ENCODE results near the gene MYL10. TPM values are rescaled to one million over a fixed set of nuclear protein-coding genes. Genes with fewer than 3 reads are reported as not detected.

The MYL10 gene
- total and polyA plus RNA-seq, 2 of the 13 experiments (the other 11 are each of a cell fraction or from before 2014, with no cell fraction given): not detected

DNA sequence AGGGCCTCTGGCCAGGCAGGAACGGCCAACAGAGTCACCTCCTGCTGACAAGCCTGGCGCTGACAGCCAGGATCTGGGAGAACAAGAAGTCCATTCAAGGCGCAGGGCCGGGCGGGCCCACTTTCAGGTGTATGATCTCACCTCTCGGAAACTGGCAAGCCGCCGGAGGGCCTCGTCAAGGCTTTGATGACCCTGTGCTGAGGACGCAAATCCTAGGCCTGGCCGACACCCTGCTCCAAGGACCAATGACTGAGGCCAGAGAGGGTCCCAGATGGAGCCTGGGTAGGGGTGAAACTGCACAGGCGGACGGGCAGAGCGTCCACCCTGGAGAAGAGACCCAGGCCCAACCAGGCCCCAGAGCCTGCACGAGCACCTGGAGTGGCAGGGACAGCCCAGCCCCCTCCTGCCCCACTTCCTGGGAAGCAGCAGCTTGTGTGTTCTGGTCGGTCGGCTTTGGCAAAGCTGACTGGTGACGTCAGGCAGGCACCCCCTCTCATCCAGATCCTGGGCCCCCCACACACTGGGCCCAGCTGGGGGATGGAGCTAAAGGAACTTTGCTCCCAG is 30.6 kb downstream of the MYL10 start (continued):
- TF ChIP-seq, protein P1, sequence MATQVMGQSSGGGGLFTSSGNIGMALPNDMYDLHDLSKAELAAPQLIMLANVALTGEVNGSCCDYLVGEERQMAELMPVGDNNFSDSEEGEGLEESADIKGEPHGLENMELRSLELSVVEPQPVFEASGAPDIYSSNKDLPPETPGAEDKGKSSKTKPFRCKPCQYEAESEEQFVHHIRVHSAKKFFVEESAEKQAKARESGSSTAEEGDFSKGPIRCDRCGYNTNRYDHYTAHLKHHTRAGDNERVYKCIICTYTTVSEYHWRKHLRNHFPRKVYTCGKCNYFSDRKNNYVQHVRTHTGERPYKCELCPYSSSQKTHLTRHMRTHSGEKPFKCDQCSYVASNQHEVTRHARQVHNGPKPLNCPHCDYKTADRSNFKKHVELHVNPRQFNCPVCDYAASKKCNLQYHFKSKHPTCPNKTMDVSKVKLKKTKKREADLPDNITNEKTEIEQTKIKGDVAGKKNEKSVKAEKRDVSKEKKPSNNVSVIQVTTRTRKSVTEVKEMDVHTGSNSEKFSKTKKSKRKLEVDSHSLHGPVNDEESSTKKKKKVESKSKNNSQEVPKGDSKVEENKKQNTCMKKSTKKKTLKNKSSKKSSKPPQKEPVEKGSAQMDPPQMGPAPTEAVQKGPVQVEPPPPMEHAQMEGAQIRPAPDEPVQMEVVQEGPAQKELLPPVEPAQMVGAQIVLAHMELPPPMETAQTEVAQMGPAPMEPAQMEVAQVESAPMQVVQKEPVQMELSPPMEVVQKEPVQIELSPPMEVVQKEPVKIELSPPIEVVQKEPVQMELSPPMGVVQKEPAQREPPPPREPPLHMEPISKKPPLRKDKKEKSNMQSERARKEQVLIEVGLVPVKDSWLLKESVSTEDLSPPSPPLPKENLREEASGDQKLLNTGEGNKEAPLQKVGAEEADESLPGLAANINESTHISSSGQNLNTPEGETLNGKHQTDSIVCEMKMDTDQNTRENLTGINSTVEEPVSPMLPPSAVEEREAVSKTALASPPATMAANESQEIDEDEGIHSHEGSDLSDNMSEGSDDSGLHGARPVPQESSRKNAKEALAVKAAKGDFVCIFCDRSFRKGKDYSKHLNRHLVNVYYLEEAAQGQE (IDR thresholded peaks at IDR 0.05; ENCODE audit: borderline replicate concordance in 1 of 2, low read depth in 1 of 2, low read length in 2 of 2): no peak
- TF ChIP-seq, protein P2, sequence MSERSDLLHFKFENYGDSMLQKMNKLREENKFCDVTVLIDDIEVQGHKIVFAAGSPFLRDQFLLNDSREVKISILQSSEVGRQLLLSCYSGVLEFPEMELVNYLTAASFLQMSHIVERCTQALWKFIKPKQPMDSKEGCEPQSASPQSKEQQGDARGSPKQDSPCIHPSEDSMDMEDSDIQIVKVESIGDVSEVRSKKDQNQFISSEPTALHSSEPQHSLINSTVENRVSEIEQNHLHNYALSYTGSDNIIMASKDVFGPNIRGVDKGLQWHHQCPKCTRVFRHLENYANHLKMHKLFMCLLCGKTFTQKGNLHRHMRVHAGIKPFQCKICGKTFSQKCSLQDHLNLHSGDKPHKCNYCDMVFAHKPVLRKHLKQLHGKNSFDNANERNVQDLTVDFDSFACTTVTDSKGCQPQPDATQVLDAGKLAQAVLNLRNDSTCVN (CRISPR knock-in tag; IDR thresholded peaks at IDR 0.05; ENCODE audit: borderline replicate concordance): no peak
- TF ChIP-seq KDM5A (IDR thresholded peaks at IDR 0.05; ENCODE audit: borderline replicate concordance, low read length): no peak
- TF ChIP-seq FOXA1 (IDR thresholded peaks at IDR 0.05): no peak
- TF ChIP-seq FOXA1 (CRISPR knock-in tag; IDR thresholded peaks at IDR 0.05): no peak
- TF ChIP-seq MED1 (CRISPR knock-in tag; IDR thresholded peaks at IDR 0.05): no peak
- TF ChIP-seq ZFP62 (CRISPR knock-in tag; IDR thresholded peaks at IDR 0.05): no peak
- no peak for TF ChIP-seq ZNF777 (CRISPR knock-in tag; IDR thresholded peaks at IDR 0.05)
- no peak for TF ChIP-seq KAT2B (IDR thresholded peaks at IDR 0.05; ENCODE audit: borderline replicate concordance, low read depth, low read length)
- TF ChIP-seq, protein P3, sequence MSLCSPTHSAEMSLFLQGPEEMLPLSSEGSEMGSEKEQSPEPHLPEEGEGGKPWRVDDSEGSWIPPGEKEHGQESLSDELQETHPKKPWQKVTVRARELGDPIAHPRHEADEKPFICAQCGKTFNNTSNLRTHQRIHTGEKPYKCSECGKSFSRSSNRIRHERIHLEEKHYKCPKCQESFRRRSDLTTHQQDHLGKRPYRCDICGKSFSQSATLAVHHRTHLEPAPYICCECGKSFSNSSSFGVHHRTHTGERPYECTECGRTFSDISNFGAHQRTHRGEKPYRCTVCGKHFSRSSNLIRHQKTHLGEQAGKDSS (CRISPR knock-in tag; IDR thresholded peaks at IDR 0.05; ENCODE audit: borderline replicate concordance, low read depth): 0 out of 2 replicates have a peak, but pooled peaks have one; percentile 33
- no peak for TF ChIP-seq EHMT2 (IDR thresholded peaks at IDR 0.05; ENCODE audit: borderline replicate concordance, low read depth, low read length)
- TF ChIP-seq, protein P4, sequence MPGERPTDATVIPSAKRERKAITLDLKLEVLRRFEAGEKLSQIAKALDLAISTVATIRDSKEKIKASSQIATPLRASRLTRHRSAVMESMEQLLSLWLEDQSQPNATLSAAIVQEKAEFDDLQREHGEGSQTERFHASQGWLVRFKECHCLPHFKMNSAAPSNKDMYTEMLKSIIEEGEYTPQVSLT (CRISPR knock-in tag; IDR thresholded peaks at IDR 0.05; ENCODE audit: borderline replicate concordance, low read depth): no peak
- TF ChIP-seq, protein P5, sequence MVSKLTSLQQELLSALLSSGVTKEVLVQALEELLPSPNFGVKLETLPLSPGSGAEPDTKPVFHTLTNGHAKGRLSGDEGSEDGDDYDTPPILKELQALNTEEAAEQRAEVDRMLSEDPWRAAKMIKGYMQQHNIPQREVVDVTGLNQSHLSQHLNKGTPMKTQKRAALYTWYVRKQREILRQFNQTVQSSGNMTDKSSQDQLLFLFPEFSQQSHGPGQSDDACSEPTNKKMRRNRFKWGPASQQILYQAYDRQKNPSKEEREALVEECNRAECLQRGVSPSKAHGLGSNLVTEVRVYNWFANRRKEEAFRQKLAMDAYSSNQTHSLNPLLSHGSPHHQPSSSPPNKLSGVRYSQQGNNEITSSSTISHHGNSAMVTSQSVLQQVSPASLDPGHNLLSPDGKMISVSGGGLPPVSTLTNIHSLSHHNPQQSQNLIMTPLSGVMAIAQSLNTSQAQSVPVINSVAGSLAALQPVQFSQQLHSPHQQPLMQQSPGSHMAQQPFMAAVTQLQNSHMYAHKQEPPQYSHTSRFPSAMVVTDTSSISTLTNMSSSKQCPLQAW (CRISPR knock-in tag; IDR thresholded peaks at IDR 0.05): no peak
- no peak for TF ChIP-seq FOXK2 (IDR thresholded peaks at IDR 0.05)
- TF ChIP-seq, protein P6, sequence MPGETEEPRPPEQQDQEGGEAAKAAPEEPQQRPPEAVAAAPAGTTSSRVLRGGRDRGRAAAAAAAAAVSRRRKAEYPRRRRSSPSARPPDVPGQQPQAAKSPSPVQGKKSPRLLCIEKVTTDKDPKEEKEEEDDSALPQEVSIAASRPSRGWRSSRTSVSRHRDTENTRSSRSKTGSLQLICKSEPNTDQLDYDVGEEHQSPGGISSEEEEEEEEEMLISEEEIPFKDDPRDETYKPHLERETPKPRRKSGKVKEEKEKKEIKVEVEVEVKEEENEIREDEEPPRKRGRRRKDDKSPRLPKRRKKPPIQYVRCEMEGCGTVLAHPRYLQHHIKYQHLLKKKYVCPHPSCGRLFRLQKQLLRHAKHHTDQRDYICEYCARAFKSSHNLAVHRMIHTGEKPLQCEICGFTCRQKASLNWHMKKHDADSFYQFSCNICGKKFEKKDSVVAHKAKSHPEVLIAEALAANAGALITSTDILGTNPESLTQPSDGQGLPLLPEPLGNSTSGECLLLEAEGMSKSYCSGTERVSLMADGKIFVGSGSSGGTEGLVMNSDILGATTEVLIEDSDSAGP (CRISPR knock-in tag; IDR thresholded peaks at IDR 0.05; ENCODE audit: borderline replicate concordance): peak; percentile 59; the same call in 1 of the 2 replicates
- TF ChIP-seq, protein P7, sequence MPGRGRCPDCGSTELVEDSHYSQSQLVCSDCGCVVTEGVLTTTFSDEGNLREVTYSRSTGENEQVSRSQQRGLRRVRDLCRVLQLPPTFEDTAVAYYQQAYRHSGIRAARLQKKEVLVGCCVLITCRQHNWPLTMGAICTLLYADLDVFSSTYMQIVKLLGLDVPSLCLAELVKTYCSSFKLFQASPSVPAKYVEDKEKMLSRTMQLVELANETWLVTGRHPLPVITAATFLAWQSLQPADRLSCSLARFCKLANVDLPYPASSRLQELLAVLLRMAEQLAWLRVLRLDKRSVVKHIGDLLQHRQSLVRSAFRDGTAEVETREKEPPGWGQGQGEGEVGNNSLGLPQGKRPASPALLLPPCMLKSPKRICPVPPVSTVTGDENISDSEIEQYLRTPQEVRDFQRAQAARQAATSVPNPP (CRISPR knock-in tag; IDR thresholded peaks at IDR 0.05): no peak

Measured in HepG2 (cell line).